22Rv1 (cell line): ENCODE measurements around the gene TTYH1.

Source experiments
- CTCF ChIP-seq: fragments of 450-650 bp; IDR thresholded peaks from 2 replicates; pipeline ENCODE4 v1.5.1; 2017; ENCODE audit warnings: mild to moderate bottlenecking
- ZFX ChIP-seq: fragments of 450-650 bp; IDR thresholded peaks from 2 replicates; pipeline ENCODE4 v1.6.1; 2017; ENCODE audit warnings: antibody characterized with exemption, borderline replicate concordance

GRCh38 chr19:54485851-54486250 lies 70.6 kb downstream of the TTYH1 start:
- TF ChIP-seq CTCF: no peak
- no peak for TF ChIP-seq ZFX
